ENCODE measurements around the gene DISC1.
"Not testable (repeated sequence)": the region's sequence is repeated elsewhere in the genome, so short reads cannot be mapped to it uniquely, and the experiment has no call there.

DISC1 gene

GRCh38 chr1:231705806-231706760 lies 79.5 kb downstream of the DISC1 start:
- no peak for DNase-seq

- DNase-seq = no peak
Observed at GRCh38 chr1:231706934-231707333, 80.3 kb downstream of the DISC1 start.

- DNase-seq = no peak
Observed at GRCh38 chr1:231707407-231707806, 80.8 kb downstream of the DISC1 start.

- DNase-seq = no peak
Observed at GRCh38 chr1:231708394-231708793, 81.8 kb downstream of the DISC1 start.

GRCh38 chr1:231714440-231714839 lies 87.8 kb downstream of the DISC1 start:
- no peak for DNase-seq

- no peak for DNase-seq
Observed at GRCh38 chr1:231715816-231716722, 89.5 kb downstream of the DISC1 start.

GRCh38 chr1:231716879-231717278 lies 90.3 kb downstream of the DISC1 start:
- no peak for DNase-seq

GRCh38 chr1:231719485-231720183 lies 93.0 kb downstream of the DISC1 start:
- no peak for DNase-seq

GRCh38 chr1:231720652-231721325 lies 94.2 kb downstream of the DISC1 start:
- DNase-seq = no peak

- DNase-seq = no peak
Observed at GRCh38 chr1:231721436-231721835, 94.8 kb downstream of the DISC1 start.

GRCh38 chr1:231722356-231722755 lies 95.8 kb downstream of the DISC1 start:
- no peak for DNase-seq

GRCh38 chr1:231723146-231723545 lies 96.6 kb downstream of the DISC1 start:
- no peak for DNase-seq

GRCh38 chr1:231724041-231724440 lies 97.5 kb downstream of the DISC1 start:
- no peak for DNase-seq

- DNase-seq = peak; percentile 16
Observed at GRCh38 chr1:231724876-231725647, 98.5 kb downstream of the DISC1 start.

GRCh38 chr1:231727171-231727570 lies 100.6 kb downstream of the DISC1 start:
- DNase-seq = no peak

GRCh38 chr1:231728987-231729386 lies 102.4 kb downstream of the DISC1 start:
- DNase-seq = not testable (repeated sequence)

GRCh38 chr1:231729544-231729943 lies 103.0 kb downstream of the DISC1 start:
- DNase-seq = no peak

- DNase-seq = no peak
Observed at GRCh38 chr1:231731268-231731667, 104.7 kb downstream of the DISC1 start.

- DNase-seq = no peak
Observed at GRCh38 chr1:231733063-231733462, 106.5 kb downstream of the DISC1 start.

GRCh38 chr1:231733672-231734071 lies 107.1 kb downstream of the DISC1 start:
- no peak for DNase-seq

GRCh38 chr1:231734417-231734816 lies 107.8 kb downstream of the DISC1 start:
- peak; percentile 5 for DNase-seq

GRCh38 chr1:231735411-231735810 lies 108.8 kb downstream of the DISC1 start:
- no peak for DNase-seq

Measured in stimulated activated CD4-positive, alpha-beta T cell treated with anti-CD3 and anti-CD28 coated beads, Interleukin-1b, Interleukin-23, amount 100 ng/mL, for 48 hours (primary cell).